Body of pancreas (tissue), 4 donors: Measurements from ENCODE around the gene PLPPR4.

Experiments used
- POLR2A ChIP-seq, 3 donors: fragments of 450-650 bp; IDR thresholded peaks; one replicate each; pipeline ENCODE4 v1.6.1; 2016; ENCODE audit warnings: antibody characterized with exemption in 3 of 3, mild to moderate bottlenecking in 2 of 3
- TF ChIP-seq, protein P1 (sequence below), 7 experiments: fragments of 450-650 bp in 4 of 7; fragments of 200-600 bp in 3 of 7; sonication (generic) in 3 of 7; IDR thresholded peaks; one replicate each; pipeline ENCODE4 v1.5.1; 2016 to 2019; ENCODE audit warnings: antibody characterized with exemption in 7 of 7

DNA sequence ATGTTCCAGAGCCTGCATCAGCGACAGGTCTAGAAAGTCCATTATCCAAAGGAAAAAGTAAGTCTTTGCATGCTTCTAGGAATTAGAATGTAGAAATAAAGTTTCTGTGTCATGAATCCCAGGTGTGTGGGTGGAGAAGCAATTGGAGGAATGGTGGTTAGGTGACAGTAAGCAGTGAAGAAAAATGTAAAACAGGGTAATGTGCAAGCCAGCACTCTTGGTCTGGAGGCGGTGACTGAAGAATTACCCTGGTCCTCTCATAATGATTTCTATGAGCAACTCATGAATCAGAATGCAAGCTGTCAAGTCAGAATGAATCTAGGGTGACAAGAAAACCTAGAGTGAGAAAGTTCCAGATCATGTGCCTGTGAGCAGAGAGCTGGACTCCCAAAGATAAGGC, 33.6 kb downstream of the PLPPR4 start:
- TF ChIP-seq, protein P1, sequence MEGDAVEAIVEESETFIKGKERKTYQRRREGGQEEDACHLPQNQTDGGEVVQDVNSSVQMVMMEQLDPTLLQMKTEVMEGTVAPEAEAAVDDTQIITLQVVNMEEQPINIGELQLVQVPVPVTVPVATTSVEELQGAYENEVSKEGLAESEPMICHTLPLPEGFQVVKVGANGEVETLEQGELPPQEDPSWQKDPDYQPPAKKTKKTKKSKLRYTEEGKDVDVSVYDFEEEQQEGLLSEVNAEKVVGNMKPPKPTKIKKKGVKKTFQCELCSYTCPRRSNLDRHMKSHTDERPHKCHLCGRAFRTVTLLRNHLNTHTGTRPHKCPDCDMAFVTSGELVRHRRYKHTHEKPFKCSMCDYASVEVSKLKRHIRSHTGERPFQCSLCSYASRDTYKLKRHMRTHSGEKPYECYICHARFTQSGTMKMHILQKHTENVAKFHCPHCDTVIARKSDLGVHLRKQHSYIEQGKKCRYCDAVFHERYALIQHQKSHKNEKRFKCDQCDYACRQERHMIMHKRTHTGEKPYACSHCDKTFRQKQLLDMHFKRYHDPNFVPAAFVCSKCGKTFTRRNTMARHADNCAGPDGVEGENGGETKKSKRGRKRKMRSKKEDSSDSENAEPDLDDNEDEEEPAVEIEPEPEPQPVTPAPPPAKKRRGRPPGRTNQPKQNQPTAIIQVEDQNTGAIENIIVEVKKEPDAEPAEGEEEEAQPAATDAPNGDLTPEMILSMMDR (IDR thresholded peaks at IDR 0.05) = no peak
- no peak for TF ChIP-seq POLR2A (IDR thresholded peaks at IDR 0.05)
